KG1 (cell line): Measurements from ENCODE around the gene GLOD5.
"Not testable (repeated sequence)": the region's sequence is repeated elsewhere in the genome, so short reads cannot be mapped to it uniquely, and the experiment has no call there.

Source experiments
- DNase-seq: peaks from one replicate; lab custom pipeline; 2025; lab: John Stamatoyannopoulos, UW

GLOD5 gene

GRCh38 chrX:48793935-48794334 is 32.4 kb downstream of the GLOD5 start:
- no peak for DNase-seq

- DNase-seq, result no peak
Measured at GRCh38 chrX:48794340-48794910, 32.9 kb downstream of the GLOD5 start.

- DNase-seq, result no peak
Measured at GRCh38 chrX:48794911-48795515, 33.5 kb downstream of the GLOD5 start.

- DNase-seq, result no peak
Measured at GRCh38 chrX:48798318-48798717, 36.8 kb downstream of the GLOD5 start.

- DNase-seq, result no peak
Measured at GRCh38 chrX:48800574-48801279, 39.2 kb downstream of the GLOD5 start.

- DNase-seq, result peak; percentile 83
Measured at GRCh38 chrX:48801280-48802088, 39.9 kb downstream of the GLOD5 start, which contains the start of gene HDAC6. TSS of gene HDAC6 (plus strand) at chrX:48802067. CDS start at chrX:48802693, 626 bp downstream.

- DNase-seq, result peak; percentile 15
Measured at GRCh38 chrX:48802089-48802904, 40.8 kb downstream of the GLOD5 start.

- no peak for DNase-seq
Measured at GRCh38 chrX:48802905-48803200, 41.3 kb downstream of the GLOD5 start.

GRCh38 chrX:48806081-48806480 is 44.5 kb downstream of the GLOD5 start:
- no peak for DNase-seq

- no peak for DNase-seq
Measured at GRCh38 chrX:48813644-48814043, 52.1 kb downstream of the GLOD5 start.

GRCh38 chrX:48814722-48815121 is 53.2 kb downstream of the GLOD5 start:
- no peak for DNase-seq

- no peak for DNase-seq
Measured at GRCh38 chrX:48815266-48815665, 53.7 kb downstream of the GLOD5 start.

- DNase-seq, result no peak
Measured at GRCh38 chrX:48816014-48816810, 54.7 kb downstream of the GLOD5 start.

- no peak for DNase-seq
Measured at GRCh38 chrX:48818098-48818497, 56.6 kb downstream of the GLOD5 start.

- no peak for DNase-seq
Measured at GRCh38 chrX:48818866-48819265, 57.3 kb downstream of the GLOD5 start.

- DNase-seq, result not testable (repeated sequence)
Measured at GRCh38 chrX:48819394-48819793, 57.8 kb downstream of the GLOD5 start.

GRCh38 chrX:48823053-48823452 is 61.5 kb downstream of the GLOD5 start:
- no peak for DNase-seq
